Measurements from ENCODE around the gene KDM2A.

DNA sequence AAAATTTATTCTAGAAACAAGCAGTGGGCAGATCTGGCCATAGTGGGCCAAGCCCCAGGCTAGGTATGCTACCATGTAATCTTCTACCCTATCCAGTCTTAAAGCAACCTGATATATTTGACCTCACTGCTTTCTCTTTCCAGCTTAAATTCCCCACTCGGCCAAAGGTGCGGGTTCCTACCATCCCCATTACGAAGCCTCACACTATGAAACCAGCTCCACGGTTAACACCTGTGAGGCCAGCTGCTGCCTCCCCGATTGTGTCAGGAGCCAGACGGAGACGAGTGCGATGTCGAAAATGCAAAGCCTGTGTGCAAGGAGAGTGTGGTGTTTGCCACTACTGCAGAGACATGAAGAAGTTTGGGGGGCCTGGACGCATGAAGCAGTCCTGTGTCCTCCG is 126.0 kb downstream of the KDM2A start:
- TF ChIP-seq POLR2A (IDR thresholded peaks at IDR 0.05) (no peak), CTCF (IDR thresholded peaks at IDR 0.05) (no peak)
